DND-41 (cell line): ENCODE measurements around the gene DUSP8.

Experiments
- CTCF ChIP-seq: IDR thresholded peaks from 2 replicates; pipeline ENCODE4 v1.5.1; 2012; ENCODE audit warnings: borderline replicate concordance, low read length, moderate library complexity, mild to moderate bottlenecking; ENCODE audit not compliant: poor library complexity, severe bottlenecking; ENCODE audit errors: extremely low read depth
- EZH2 ChIP-seq: IDR thresholded peaks from 3 replicates; pipeline ENCODE4 v1.6.1; 2012; ENCODE audit warnings: borderline replicate concordance, low read depth, mild to moderate bottlenecking, moderate library complexity, low read length, inconsistent platforms; ENCODE audit not compliant: severe bottlenecking

DNA sequence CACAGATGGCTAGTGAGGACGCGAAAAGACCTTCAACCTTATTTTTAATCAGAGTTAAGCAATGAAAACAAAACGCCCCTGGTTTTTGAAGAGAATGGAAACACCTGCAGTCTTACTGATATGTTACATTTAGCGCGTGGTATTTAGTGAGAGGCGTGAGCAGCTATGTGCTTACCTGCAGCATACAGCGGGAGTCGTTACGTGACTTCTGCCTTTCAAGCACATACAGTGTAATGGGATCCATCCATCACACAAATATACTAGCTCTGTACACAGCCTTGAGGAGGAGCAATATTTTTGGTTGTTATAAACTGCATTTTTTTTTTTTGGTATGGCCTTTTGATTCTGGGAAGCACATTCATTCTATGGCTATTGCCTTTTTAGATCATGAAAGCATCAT is 20.6 kb upstream of the DUSP8 start:
- TF ChIP-seq CTCF (no peak), EZH2 (no peak)
